Right renal pelvis (tissue), 4 donors: Measurements from ENCODE around the gene ARHGAP45. TPM values are rescaled to one million over a fixed set of nuclear protein-coding genes. Genes with fewer than 3 reads are reported as not detected.
A peak's percentile ranks its signal among the peaks of the same experiment; 100 is the strongest.
"Not testable (repeated sequence)": the region's sequence is repeated elsewhere in the genome, so short reads cannot be mapped to it uniquely, and the experiment has no call there.

Source experiments
- DNase-seq, 4 donors: peaks; one replicate each; pipeline ENCODE4 v3.0.0-alpha.2; 2013; ENCODE audit warnings: low read depth in 4 of 4, low spot score in 3 of 4, missing footprints in 1 of 4
- polyA plus RNA-seq, 4 donors: library from polyadenylated mRNA; unstranded; fragments of 120-200 nt; gene quantifications; one replicate each; pipeline ENCODE4 v1.2.1, GENCODE V29; 2013; ENCODE audit not compliant: insufficient read length in 4 of 4

Gene ARHGAP45
- 10 to 100 TPM in 1 of 4 donors, 1 to 10 TPM in 3; 9.3 to 12.8 (median 9.7) TPM for polyA plus RNA-seq

GRCh38 chr19:1066748-1067340, at the start of gene ARHGAP45:
Gene ARHGAP45, plus strand, starts transcription at chr19:1067167. Its CDS starts 239 bp downstream, at chr19:1067406.
- no peak for DNase-seq

- no peak for DNase-seq
These were observed 49.1 kb upstream of the ARHGAP45 start for GRCh38 chr19:1017906-1018305.

- DNase-seq = no peak
These were observed 48.6 kb upstream of the ARHGAP45 start for GRCh38 chr19:1018393-1018792.

GRCh38 chr19:1018932-1019615, 47.9 kb upstream of the ARHGAP45 start:
- DNase-seq = no peak

- DNase-seq = no peak
These were observed 47.4 kb upstream of the ARHGAP45 start for GRCh38 chr19:1019616-1019961.

- DNase-seq = no peak
These were observed 46.7 kb upstream of the ARHGAP45 start for GRCh38 chr19:1019980-1020867.

GRCh38 chr19:1020868-1021425, 46.0 kb upstream of the ARHGAP45 start, which contains the start of gene TMEM259:
Gene TMEM259, minus strand, starts transcription at chr19:1021123. Its CDS starts 127 bp downstream, at chr19:1020996.
- DNase-seq = peak; percentile 90 to 96 (median 94)

- not testable (repeated sequence) for DNase-seq
These were observed 43.1 kb upstream of the ARHGAP45 start for GRCh38 chr19:1023883-1024188.

- not testable (repeated sequence) for DNase-seq
These were observed 41.9 kb upstream of the ARHGAP45 start for GRCh38 chr19:1025080-1025479.

GRCh38 chr19:1025960-1026782, 40.8 kb upstream of the ARHGAP45 start, which contains the start of gene CNN2:
Gene CNN2, plus strand, starts transcription at chr19:1026608. Its CDS starts 54 bp downstream, at chr19:1026662.
- peak in 2 of 4 donors; percentile 63 to 73 for DNase-seq

- DNase-seq = no peak
These were observed 40.0 kb upstream of the ARHGAP45 start for GRCh38 chr19:1026783-1027649.

- no peak for DNase-seq
These were observed 39.3 kb upstream of the ARHGAP45 start for GRCh38 chr19:1027650-1028061.

GRCh38 chr19:1028062-1028926, 38.7 kb upstream of the ARHGAP45 start:
- peak in 3 of 4 donors; percentile 71 to 74 (median 72) for DNase-seq

GRCh38 chr19:1032264-1032867, 34.6 kb upstream of the ARHGAP45 start:
- no peak for DNase-seq

GRCh38 chr19:1035998-1036621, 30.9 kb upstream of the ARHGAP45 start:
- no peak for DNase-seq

- no peak for DNase-seq
These were observed 29.3 kb upstream of the ARHGAP45 start for GRCh38 chr19:1037621-1038064.

GRCh38 chr19:1038978-1039645, 27.9 kb upstream of the ARHGAP45 start:
- no peak for DNase-seq
